A549 (cell line): ENCODE results near the gene CHD9. TPM values are rescaled to one million over a fixed set of nuclear protein-coding genes. Genes with fewer than 3 reads are reported as not detected.

Experiments
- ATAC-seq, 2 experiments: fragments of 200-7000 bp in 1 of 2; fragments of >200 bp in 1 of 2; cut with Nextera tagmentation in 1 of 2; cut with Tn5 transposase in 1 of 2; 3 replicates each; pipeline versions ENCODE4 v1.8.0 to v1.9.1; 2018 to 2020; ENCODE audit warnings: mild to moderate bottlenecking in 1 of 2, moderate library complexity in 1 of 2
- CTCF ChIA-PET: fragments of 300-600 bp; sonication (Branson Sonifier 250); formaldehyde crosslinking; extraction: SDS; loops from one replicate; lab custom pipeline; 2021; ENCODE audit warnings: antibody characterized with exemption, inconsistent platforms; lab: Yijun Ruan, JAX
- POLR2A ChIA-PET: fragments of 350-600 bp; formaldehyde crosslinking; extraction: SDS; loops from one replicate; lab custom pipeline; 2021; ENCODE audit warnings: antibody characterized with exemption, inconsistent platforms; lab: Yijun Ruan, JAX
- DNase-seq, 2 experiments: peaks; one replicate each; pipeline versions ENCODE4 v3.0.0 to v3.0.0-alpha.2; 2011 to 2016; ENCODE audit warnings: low read depth in 1 of 2, low spot score in 1 of 2
- FAIRE-seq: peaks from 2 replicates; lab custom pipeline; 2011; peaks lifted over from hg19 to GRCh38; lab: Jason Lieb, UNC
- H3K27ac ChIP-seq, 2 experiments: fragments of >200 bp; sonication (Bioruptor Twin); formaldehyde crosslinking; 3 replicates each; pipeline ENCODE4 v1.5.1; 2016 to 2017
- H3K4me1 ChIP-seq: fragments of >200 bp; sonication (Bioruptor Twin); formaldehyde crosslinking; 3 replicates; pipeline ENCODE4 v1.6.1; 2016
- H3K4me2 ChIP-seq: fragments of >200 bp; sonication (Bioruptor Twin); formaldehyde crosslinking; 3 replicates; pipeline ENCODE4 v1.6.1; 2016
- H3K4me3 ChIP-seq: fragments of >200 bp; sonication (Bioruptor Twin); formaldehyde crosslinking; 3 replicates; pipeline ENCODE4 v1.5.1; 2016
- H3K9me3 ChIP-seq: fragments of >200 bp; sonication (Bioruptor Twin); formaldehyde crosslinking; 3 replicates; pipeline ENCODE4 v1.6.1; 2016
- CBX2 ChIP-seq: fragments of 200-600 bp; sonication (generic); IDR thresholded peaks from 2 replicates; pipeline ENCODE4 v1.6.1; 2016; ENCODE audit warnings: low read depth, mild to moderate bottlenecking, borderline replicate concordance
- CEBPB ChIP-seq, 2 experiments: fragments of >200 bp in 1 of 2; sonication (Bioruptor Twin) in 1 of 2; formaldehyde crosslinking in 1 of 2; IDR thresholded peaks; 2 replicates each; pipeline ENCODE4 v1.6.1; 2012 to 2016
- CHD2 ChIP-seq: fragments of 150-350 bp; IDR thresholded peaks from 2 replicates; pipeline ENCODE4 v1.6.1; 2014; ENCODE audit warnings: low read length; ENCODE audit not compliant: partially characterized antibody
- CHD4 ChIP-seq: fragments of 200-600 bp; sonication (generic); IDR thresholded peaks from 2 replicates; pipeline ENCODE4 v1.6.1; 2016; ENCODE audit warnings: antibody characterized with exemption, mild to moderate bottlenecking, borderline replicate concordance
- EHF ChIP-seq: fragments of 250-450 bp; sonication (Bioruptor Pico); IDR thresholded peaks from 2 replicates; pipeline ENCODE4 v1.5.0; 2020; ENCODE audit warnings: mild to moderate bottlenecking
- EHMT2 ChIP-seq: fragments of 200-600 bp; sonication (generic); IDR thresholded peaks from 2 replicates; pipeline ENCODE4 v1.6.1; 2016; ENCODE audit warnings: antibody characterized with exemption, low read depth, mild to moderate bottlenecking, moderate library complexity
- FOXS1 ChIP-seq: fragments of 250-450 bp; sonication (Bioruptor Pico); IDR thresholded peaks from 2 replicates; pipeline ENCODE4 v1.5.0; 2020; ENCODE audit warnings: mild to moderate bottlenecking, moderate library complexity
- HDAC2 ChIP-seq: fragments of 200-600 bp; sonication (generic); IDR thresholded peaks from 2 replicates; pipeline ENCODE4 v1.6.1; 2016
- HEYL ChIP-seq: fragments of 250-450 bp; sonication (Bioruptor Pico); IDR thresholded peaks from 2 replicates; pipeline ENCODE4 v1.8.0; 2021; ENCODE audit warnings: mild to moderate bottlenecking, moderate library complexity
- HOXA7 ChIP-seq: fragments of 250-450 bp; sonication (Bioruptor Pico); IDR thresholded peaks from 2 replicates; pipeline ENCODE4 v1.5.0; 2020; ENCODE audit warnings: mild to moderate bottlenecking, moderate library complexity
- HOXB5 ChIP-seq: fragments of 250-450 bp; sonication (Bioruptor Pico); IDR thresholded peaks from 2 replicates; pipeline ENCODE4 v1.5.0; 2020; ENCODE audit warnings: mild to moderate bottlenecking, moderate library complexity
- JUN ChIP-seq, 2 experiments: fragments of >200 bp; sonication (Bioruptor Twin); formaldehyde crosslinking; IDR thresholded peaks; 2 replicates in 1 of 2; 3 replicates in 1 of 2; pipeline ENCODE4 v1.6.1; 2016 to 2017
- KDM5A ChIP-seq: fragments of 200-600 bp; sonication (generic); IDR thresholded peaks from 2 replicates; pipeline ENCODE4 v1.6.1; 2016; ENCODE audit warnings: antibody characterized with exemption, mild to moderate bottlenecking
- MAZ ChIP-seq: fragments of 150-350 bp; IDR thresholded peaks from 2 replicates; pipeline ENCODE4 v1.6.1; 2014; ENCODE audit warnings: antibody characterized with exemption, low read depth, low read length, borderline replicate concordance
- NPAS2 ChIP-seq: fragments of 250-450 bp; sonication (Bioruptor Pico); IDR thresholded peaks from 2 replicates; pipeline ENCODE4 v1.8.0; 2022; ENCODE audit warnings: mild to moderate bottlenecking, moderate library complexity, borderline replicate concordance
- POLR2A ChIP-seq: IDR thresholded peaks from 2 replicates; pipeline ENCODE4 v1.6.1; 2012; ENCODE audit warnings: mild to moderate bottlenecking, low read length
- RAD21 ChIP-seq, 2 experiments: fragments of >200 bp in 1 of 2; sonication (Bioruptor Twin) in 1 of 2; formaldehyde crosslinking in 1 of 2; IDR thresholded peaks in 1 of 2; conservative IDR thresholded peaks in 1 of 2; 2 replicates in 1 of 2; 3 replicates in 1 of 2; pipeline ENCODE4 v1.6.1; 2012 to 2018; ENCODE audit warnings: inconsistent platforms in 1 of 2
- RFX5 ChIP-seq: fragments of 450-650 bp; IDR thresholded peaks from 2 replicates; pipeline ENCODE4 v1.7.1; 2014; ENCODE audit warnings: antibody characterized with exemption, mild to moderate bottlenecking, moderate library complexity
- RNF2 ChIP-seq: fragments of 200-600 bp; sonication (generic); IDR thresholded peaks from 2 replicates; pipeline ENCODE4 v1.6.1; 2016; ENCODE audit warnings: low read depth, mild to moderate bottlenecking, antibody characterized with exemption, moderate library complexity, borderline replicate concordance
- TFCP2L1 ChIP-seq: fragments of 250-450 bp; sonication (Bioruptor Pico); IDR thresholded peaks from 2 replicates; pipeline ENCODE4 v1.5.0; 2021; ENCODE audit warnings: mild to moderate bottlenecking
- ZC3H11A ChIP-seq: fragments of 450-650 bp; IDR thresholded peaks from 2 replicates; pipeline ENCODE4 v1.6.1; 2014; ENCODE audit warnings: antibody characterized with exemption, mild to moderate bottlenecking
- ZNF302 ChIP-seq: fragments of 250-450 bp; sonication (Bioruptor Pico); IDR thresholded peaks from 2 replicates; pipeline ENCODE4 v1.9.0; 2021; ENCODE audit warnings: inconsistent platforms, mild to moderate bottlenecking, moderate library complexity
- ZSCAN20 ChIP-seq: fragments of 250-450 bp; sonication (Bioruptor Pico); IDR thresholded peaks from 2 replicates; pipeline ENCODE4 v1.8.0; 2022; ENCODE audit warnings: mild to moderate bottlenecking, moderate library complexity
- WGBS: methylation state at CpG from one replicate; pipeline ENCODE4 v1.1.6; 2017; ENCODE audit errors: missing lambda C conversion rate; 5-methylcytosine and 5-hydroxymethylcytosine counted together
- polyA plus RNA-seq, 4 experiments: library from polyadenylated mRNA; depleted of rRNA in 3 of 4; stranded (reverse); fragments of >200 nt; fragmentation: RNase III in 1 of 4; extraction: RNeasy Plus Mini Kit Qiagen cat#74134 plus additional on column Dnase treatment in 1 of 4; gene quantifications; 2 replicates in 3 of 4; 3 replicates in 1 of 4; pipeline ENCODE4 v1.2.3, GENCODE V29; 2011 to 2017
- TF ChIP-seq, protein P1 (sequence below): fragments of 150-350 bp; IDR thresholded peaks from 2 replicates; pipeline ENCODE4 v1.6.1; 2014; ENCODE audit warnings: low read depth, mild to moderate bottlenecking, low read length
- TF ChIP-seq, protein P2 (sequence below): fragments of 250-450 bp; sonication (Bioruptor Pico); IDR thresholded peaks from 2 replicates; pipeline ENCODE4 v1.5.0; 2021; ENCODE audit warnings: mild to moderate bottlenecking, moderate library complexity, borderline replicate concordance
- TF ChIP-seq, protein P3 (sequence below): fragments of 450-650 bp; IDR thresholded peaks from 2 replicates; pipeline ENCODE4 v1.6.1; 2014; ENCODE audit warnings: antibody characterized with exemption
- TF ChIP-seq, protein P4 (sequence below): fragments of >200 bp; sonication (Bioruptor Twin); formaldehyde crosslinking; IDR thresholded peaks from 3 replicates; pipeline ENCODE4 v1.5.1; 2016
- TF ChIP-seq, protein P5 (sequence below): fragments of >200 bp; sonication (Bioruptor Twin); formaldehyde crosslinking; IDR thresholded peaks from 2 replicates; pipeline ENCODE4 v1.6.1; 2016

Gene CHD9
- polyA plus RNA-seq, 2 of the 4 experiments (the other 2 are of a cell fraction): 17.8 to 51.6 TPM

DNA sequence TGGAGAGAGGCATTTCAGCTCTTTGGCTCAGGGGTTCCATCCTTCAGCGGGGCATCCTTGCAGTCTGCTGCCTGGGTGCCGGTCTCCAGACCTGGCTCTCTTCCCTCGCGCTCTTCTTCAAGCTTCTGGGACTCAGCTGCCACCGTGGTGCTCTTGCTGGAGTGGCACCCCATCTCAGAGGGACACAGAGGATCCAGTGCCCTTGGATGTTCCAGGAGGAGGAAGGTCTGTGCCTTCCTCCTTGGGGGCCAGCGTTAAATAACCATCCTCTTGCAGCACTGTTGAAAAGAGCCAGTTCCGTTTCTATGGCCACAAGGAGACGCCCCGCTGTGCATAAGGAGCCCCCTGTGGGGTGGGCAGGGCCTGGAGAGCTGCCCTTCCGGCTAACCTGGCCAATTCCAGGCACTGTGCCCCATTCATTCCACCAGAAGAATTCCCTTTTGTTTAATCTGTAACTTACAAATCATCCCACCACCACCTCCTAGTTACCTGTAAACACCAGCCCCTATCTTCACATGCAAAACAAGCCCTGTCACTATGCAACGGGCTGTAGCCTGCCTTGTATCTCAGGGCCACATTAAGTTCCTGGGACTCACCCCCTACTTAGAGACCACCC, 10.7 kb upstream of the CHD9 start:
- ATAC-seq (peak; percentile 36 to 56; a peak in 4 of 6 replicates), FAIRE-seq (no peak), DNase-seq (peak in 1 of 2 experiments; percentile 18)
- WGBS: 63% methylated on average over 11 of the region's 11 CpGs
- Histone ChIP-seq H3K27ac (0 out of 6 replicates have a peak overlapping the region, but pooled peaks of 1 of the 2 experiments have one; percentile 29), H3K4me1 (peaks cover 29% of the 10 kb centered on the region), H3K9me3 (no peaks in the 10 kb centered on the region; the same call in 2 of the 3 replicates), H3K4me3 (no peak overlapping the region), H3K4me2 (peak overlapping the region; percentile 16; the same call in 1 of the 3 replicates)
- no peak for TF ChIP-seq MAZ
- no peak for TF ChIP-seq CHD2
- no peak for TF ChIP-seq CHD4
- no peak for TF ChIP-seq EHF (CRISPR knock-in tag)
- no peak for TF ChIP-seq CBX2
- TF ChIP-seq ZNF302: no peak
- TF ChIP-seq FOXS1 (CRISPR knock-in tag): no peak
- no peak for TF ChIP-seq RAD21 (conservative IDR thresholded peaks at IDR 0.05 in 1 of 2, IDR thresholded peaks at IDR 0.05 in 1 of 2)
- TF ChIP-seq HEYL (CRISPR knock-in tag): no peak
- TF ChIP-seq, protein P1, sequence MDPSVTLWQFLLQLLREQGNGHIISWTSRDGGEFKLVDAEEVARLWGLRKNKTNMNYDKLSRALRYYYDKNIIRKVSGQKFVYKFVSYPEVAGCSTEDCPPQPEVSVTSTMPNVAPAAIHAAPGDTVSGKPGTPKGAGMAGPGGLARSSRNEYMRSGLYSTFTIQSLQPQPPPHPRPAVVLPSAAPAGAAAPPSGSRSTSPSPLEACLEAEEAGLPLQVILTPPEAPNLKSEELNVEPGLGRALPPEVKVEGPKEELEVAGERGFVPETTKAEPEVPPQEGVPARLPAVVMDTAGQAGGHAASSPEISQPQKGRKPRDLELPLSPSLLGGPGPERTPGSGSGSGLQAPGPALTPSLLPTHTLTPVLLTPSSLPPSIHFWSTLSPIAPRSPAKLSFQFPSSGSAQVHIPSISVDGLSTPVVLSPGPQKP: no peak
- no peak for TF ChIP-seq HOXA7 (CRISPR knock-in tag)
- TF ChIP-seq, protein P2, sequence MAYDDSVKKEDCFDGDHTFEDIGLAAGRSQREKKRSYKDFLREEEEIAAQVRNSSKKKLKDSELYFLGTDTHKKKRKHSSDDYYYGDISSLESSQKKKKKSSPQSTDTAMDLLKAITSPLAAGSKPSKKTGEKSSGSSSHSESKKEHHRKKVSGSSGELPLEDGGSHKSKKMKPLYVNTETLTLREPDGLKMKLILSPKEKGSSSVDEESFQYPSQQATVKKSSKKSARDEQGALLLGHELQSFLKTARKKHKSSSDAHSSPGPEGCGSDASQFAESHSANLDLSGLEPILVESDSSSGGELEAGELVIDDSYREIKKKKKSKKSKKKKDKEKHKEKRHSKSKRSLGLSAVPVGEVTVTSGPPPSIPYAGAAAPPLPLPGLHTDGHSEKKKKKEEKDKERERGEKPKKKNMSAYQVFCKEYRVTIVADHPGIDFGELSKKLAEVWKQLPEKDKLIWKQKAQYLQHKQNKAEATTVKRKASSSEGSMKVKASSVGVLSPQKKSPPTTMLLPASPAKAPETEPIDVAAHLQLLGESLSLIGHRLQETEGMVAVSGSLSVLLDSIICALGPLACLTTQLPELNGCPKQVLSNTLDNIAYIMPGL (CRISPR knock-in tag): no peak
- no peak for TF ChIP-seq ZC3H11A
- TF ChIP-seq RNF2: no peak
- TF ChIP-seq JUN (IDR thresholded peaks at IDR 0.05): no peak
- TF ChIP-seq HDAC2: no peak
- no peak for TF ChIP-seq TFCP2L1 (CRISPR knock-in tag)
- TF ChIP-seq, protein P3, sequence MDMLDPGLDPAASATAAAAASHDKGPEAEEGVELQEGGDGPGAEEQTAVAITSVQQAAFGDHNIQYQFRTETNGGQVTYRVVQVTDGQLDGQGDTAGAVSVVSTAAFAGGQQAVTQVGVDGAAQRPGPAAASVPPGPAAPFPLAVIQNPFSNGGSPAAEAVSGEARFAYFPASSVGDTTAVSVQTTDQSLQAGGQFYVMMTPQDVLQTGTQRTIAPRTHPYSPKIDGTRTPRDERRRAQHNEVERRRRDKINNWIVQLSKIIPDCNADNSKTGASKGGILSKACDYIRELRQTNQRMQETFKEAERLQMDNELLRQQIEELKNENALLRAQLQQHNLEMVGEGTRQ: no peak
- TF ChIP-seq NPAS2: no peak
- no peak for TF ChIP-seq KDM5A
- POLR2A ChIA-PET: no interaction called here
- CTCF ChIA-PET: interaction anchor here (1.0 to 2.2 kb wide), 4 partner anchors 10 to 128 kb away, joined by 3 to 6 read pairs (median 4); no protein-coding TSS in a partner anchor

DNA sequence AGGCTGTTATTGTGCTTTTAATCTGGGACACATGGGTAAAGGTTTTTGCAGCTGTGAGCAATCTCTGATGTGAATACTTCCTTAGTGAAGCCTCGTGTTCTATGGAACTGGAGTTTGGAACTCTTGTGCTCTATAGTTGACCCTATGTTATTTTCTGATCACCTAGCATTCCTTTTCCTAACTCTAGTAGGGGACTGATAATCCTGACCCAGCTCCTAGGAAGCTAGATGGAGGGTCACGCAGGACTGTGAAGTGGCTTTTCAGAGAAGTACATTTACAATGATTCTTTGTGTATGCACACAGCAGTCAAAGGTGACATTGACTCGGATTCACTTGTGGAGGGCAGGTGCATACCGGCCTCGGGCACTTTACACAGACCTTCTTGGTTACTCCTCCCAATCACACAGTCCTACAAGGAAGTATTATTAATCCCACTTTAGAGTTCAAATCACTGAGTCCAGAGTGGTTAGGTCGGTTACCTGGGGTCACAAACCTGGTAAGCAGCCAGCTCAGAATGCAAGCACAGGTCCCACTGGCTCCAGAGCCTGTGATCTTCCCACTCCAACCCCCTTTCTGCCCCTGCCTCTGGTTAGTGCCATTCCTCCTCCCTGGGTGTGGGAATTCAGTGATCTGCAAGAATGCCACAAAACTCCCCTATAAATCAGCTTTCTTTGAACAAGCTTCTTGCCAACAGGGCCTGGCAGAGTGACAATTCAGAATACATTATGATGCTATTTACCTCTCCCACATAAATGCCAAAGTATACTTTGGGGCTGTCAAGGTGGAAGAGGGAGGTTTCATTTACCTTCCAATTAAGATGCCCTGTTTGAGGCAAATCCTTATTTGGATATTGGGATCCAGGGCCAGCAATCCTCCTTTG, 9.2 kb upstream of the CHD9 start:
- 75% methylated on average over 6 of the region's 6 CpGs for WGBS
- CTCF ChIA-PET: interaction anchor here (0.8 to 2.2 kb wide), 4 partner anchors 9 to 126 kb away, joined by 4 to 8 read pairs (median 5); partner anchors contain the start of gene CHD9
- ATAC-seq (no peak), FAIRE-seq (no peak), DNase-seq (no peak)
- POLR2A ChIA-PET: no interaction called here
- H3K9me3 ChIP-seq: no peaks in the 10 kb centered on the region; the same call in 2 of the 3 replicates
- no peak overlapping the region for H3K27ac ChIP-seq
- H3K4me2 ChIP-seq: no peak overlapping the region
- no peak overlapping the region for H3K4me3 ChIP-seq
- H3K4me1 ChIP-seq: peaks cover 29% of the 10 kb centered on the region
- no peak for TF ChIP-seq POLR2A
- no peak for TF ChIP-seq ZSCAN20
- TF ChIP-seq EHMT2: no peak
- TF ChIP-seq RNF2: no peak
- TF ChIP-seq RFX5: no peak
- no peak for TF ChIP-seq HOXB5
- TF ChIP-seq, protein P3: no peak
- no peak for TF ChIP-seq CEBPB (IDR thresholded peaks at IDR 0.05)
- TF ChIP-seq CBX2: no peak
- TF ChIP-seq, protein P4, sequence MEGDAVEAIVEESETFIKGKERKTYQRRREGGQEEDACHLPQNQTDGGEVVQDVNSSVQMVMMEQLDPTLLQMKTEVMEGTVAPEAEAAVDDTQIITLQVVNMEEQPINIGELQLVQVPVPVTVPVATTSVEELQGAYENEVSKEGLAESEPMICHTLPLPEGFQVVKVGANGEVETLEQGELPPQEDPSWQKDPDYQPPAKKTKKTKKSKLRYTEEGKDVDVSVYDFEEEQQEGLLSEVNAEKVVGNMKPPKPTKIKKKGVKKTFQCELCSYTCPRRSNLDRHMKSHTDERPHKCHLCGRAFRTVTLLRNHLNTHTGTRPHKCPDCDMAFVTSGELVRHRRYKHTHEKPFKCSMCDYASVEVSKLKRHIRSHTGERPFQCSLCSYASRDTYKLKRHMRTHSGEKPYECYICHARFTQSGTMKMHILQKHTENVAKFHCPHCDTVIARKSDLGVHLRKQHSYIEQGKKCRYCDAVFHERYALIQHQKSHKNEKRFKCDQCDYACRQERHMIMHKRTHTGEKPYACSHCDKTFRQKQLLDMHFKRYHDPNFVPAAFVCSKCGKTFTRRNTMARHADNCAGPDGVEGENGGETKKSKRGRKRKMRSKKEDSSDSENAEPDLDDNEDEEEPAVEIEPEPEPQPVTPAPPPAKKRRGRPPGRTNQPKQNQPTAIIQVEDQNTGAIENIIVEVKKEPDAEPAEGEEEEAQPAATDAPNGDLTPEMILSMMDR: no peak
- TF ChIP-seq HEYL (CRISPR knock-in tag): no peak
- TF ChIP-seq, protein P5, sequence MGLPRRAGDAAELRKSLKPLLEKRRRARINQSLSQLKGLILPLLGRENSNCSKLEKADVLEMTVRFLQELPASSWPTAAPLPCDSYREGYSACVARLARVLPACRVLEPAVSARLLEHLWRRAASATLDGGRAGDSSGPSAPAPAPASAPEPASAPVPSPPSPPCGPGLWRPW: no peak
- TF ChIP-seq EHF (CRISPR knock-in tag): no peak
- TF ChIP-seq FOXS1 (CRISPR knock-in tag): no peak
